HG02623 (cell line): ENCODE results near the gene CYB561.
"Not testable (repeated sequence)": the region's sequence is repeated elsewhere in the genome, so short reads cannot be mapped to it uniquely, and the experiment has no call there.

Experiments used
- ATAC-seq: cut with Tn5 transposase; IDR thresholded peaks from one replicate; pipeline ENCODE4 v1.9.1; 2021; ENCODE audit warnings: moderate library complexity; ENCODE audit not compliant: unreplicated experiment

CYB561 gene

GRCh38 chr17:63479495-63480184, 33.5 kb upstream of the CYB561 start:
- ATAC-seq, result no peak

GRCh38 chr17:63478814-63479494, 32.8 kb upstream of the CYB561 start:
- peak; percentile 60 for ATAC-seq

GRCh38 chr17:63477480-63478440, 31.7 kb upstream of the CYB561 start:
- ATAC-seq, result no peak

GRCh38 chr17:63476854-63477479, 30.9 kb upstream of the CYB561 start, which contains the start of gene ACE:
Gene ACE, plus strand, starts transcription at chr17:63477061. Its CDS starts 34 bp downstream, at chr17:63477095.
- no peak for ATAC-seq

GRCh38 chr17:63476459-63476853, 30.4 kb upstream of the CYB561 start:
- ATAC-seq, result no peak

- no peak for ATAC-seq
Measured at GRCh38 chr17:63475491-63476412, 29.6 kb upstream of the CYB561 start.

- no peak for ATAC-seq
Measured at GRCh38 chr17:63474586-63475460, 28.7 kb upstream of the CYB561 start.

- ATAC-seq, result no peak
Measured at GRCh38 chr17:63474174-63474573, 28.1 kb upstream of the CYB561 start.

GRCh38 chr17:63468099-63468498, 22.0 kb upstream of the CYB561 start:
- not testable (repeated sequence) for ATAC-seq

GRCh38 chr17:63464691-63465236, 18.7 kb upstream of the CYB561 start:
- no peak for ATAC-seq

- ATAC-seq, result no peak
Measured at GRCh38 chr17:63463771-63464170, 17.7 kb upstream of the CYB561 start.

GRCh38 chr17:63460018-63460417, 13.9 kb upstream of the CYB561 start:
- ATAC-seq, result no peak

- no peak for ATAC-seq
Measured at GRCh38 chr17:63458478-63458877, 12.4 kb upstream of the CYB561 start.

- no peak for ATAC-seq
Measured at GRCh38 chr17:63455417-63455816, 9.3 kb upstream of the CYB561 start.

GRCh38 chr17:63454915-63455314, 8.8 kb upstream of the CYB561 start:
- no peak for ATAC-seq

GRCh38 chr17:63454357-63454756, 8.3 kb upstream of the CYB561 start:
- ATAC-seq, result not testable (repeated sequence)

GRCh38 chr17:63452962-63453551, 7.0 kb upstream of the CYB561 start:
- ATAC-seq, result no peak
